Suprapubic skin (tissue), 3 donors: ENCODE measurements around the gene RND1.

ENCODE experiments used
- CTCF ChIP-seq, 2 donors: fragments of 200-600 bp in 1 of 2; fragments of 450-650 bp in 1 of 2; sonication (generic) in 1 of 2; IDR thresholded peaks; one replicate each; pipeline ENCODE4 v1.5.1; 2016 to 2019; ENCODE audit warnings: antibody characterized with exemption in 2 of 2, mild to moderate bottlenecking in 1 of 2, moderate library complexity in 1 of 2
- EP300 ChIP-seq: sonication (generic); formaldehyde crosslinking; IDR thresholded peaks from one replicate; pipeline ENCODE4 v1.6.1; 2017; ENCODE audit warnings: antibody characterized with exemption

DNA sequence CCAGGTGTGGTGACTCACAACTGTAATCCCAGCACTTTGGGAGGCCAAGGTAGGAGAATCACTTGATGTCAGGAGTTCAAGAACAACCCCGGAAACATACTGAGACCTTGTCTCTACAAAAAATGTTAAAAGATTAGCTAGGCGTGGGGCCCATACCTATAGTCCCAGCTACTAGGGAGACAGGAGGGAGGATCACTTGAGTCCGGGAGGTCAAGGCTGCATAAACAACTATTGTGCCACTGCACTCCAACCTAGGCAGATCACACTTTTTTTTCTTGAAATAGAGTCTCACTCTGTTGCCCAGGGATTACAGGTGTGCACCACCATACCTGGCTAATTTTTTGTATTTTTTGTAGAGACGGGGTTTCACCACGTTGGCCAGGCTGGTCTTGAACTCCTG lies 6.1 kb downstream of the RND1 start:
- TF ChIP-seq EP300 (no peak), CTCF (IDR thresholded peaks at IDR 0.05) (no peak)
